HG02973 (cell line): ENCODE measurements around the gene NUDT15.
"Not testable (repeated sequence)": the region's sequence is repeated elsewhere in the genome, so short reads cannot be mapped to it uniquely, and the experiment has no call there.

Experiments
- ATAC-seq: cut with Tn5 transposase; IDR thresholded peaks from one replicate; pipeline ENCODE4 v1.9.1; 2021; ENCODE audit warnings: moderate library complexity; ENCODE audit not compliant: unreplicated experiment

NUDT15 gene

DNA sequence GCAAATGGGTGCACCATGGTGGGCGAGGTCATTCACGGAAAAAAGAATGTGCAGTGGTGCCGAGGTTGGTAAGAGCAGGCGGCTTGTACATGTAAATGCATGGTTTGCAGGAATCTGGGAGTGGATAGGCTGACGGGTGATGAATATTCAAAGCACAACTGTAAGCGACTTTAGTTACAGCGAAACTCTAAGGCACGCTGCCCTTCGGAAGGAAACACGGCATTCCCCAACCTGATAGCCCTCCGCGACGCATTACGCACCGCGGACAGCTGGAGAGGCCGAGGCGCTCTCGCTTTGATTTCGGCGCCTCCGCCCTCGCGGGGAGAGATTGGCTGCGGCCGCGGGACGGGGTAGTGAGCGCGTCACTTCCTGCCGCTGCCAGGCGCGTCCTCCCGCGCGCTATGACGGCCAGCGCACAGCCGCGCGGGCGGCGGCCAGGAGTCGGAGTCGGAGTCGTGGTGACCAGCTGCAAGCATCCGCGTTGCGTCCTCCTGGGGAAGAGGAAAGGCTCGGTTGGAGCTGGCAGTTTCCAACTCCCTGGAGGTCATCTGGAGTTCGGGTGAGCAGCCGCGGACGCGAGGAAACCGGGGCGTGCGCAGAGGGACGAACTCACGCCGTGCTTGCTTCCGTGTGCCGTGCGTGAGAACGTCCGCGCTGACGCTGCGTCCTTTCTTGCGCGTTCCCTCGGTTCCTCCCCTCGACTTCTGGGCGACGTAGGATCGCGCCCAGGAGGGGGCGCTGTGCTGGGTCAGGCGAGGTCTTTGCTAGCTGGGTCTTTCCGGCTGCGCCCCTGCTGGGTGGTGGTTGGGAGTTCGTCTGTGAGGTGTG lies at the start of gene NUDT15:
NUDT15 (plus strand) TSS at position 381 of the 828 bp plus-strand sequence; CDS start at position 402, 21 bp downstream.
- peak; percentile 90 for ATAC-seq

DNA sequence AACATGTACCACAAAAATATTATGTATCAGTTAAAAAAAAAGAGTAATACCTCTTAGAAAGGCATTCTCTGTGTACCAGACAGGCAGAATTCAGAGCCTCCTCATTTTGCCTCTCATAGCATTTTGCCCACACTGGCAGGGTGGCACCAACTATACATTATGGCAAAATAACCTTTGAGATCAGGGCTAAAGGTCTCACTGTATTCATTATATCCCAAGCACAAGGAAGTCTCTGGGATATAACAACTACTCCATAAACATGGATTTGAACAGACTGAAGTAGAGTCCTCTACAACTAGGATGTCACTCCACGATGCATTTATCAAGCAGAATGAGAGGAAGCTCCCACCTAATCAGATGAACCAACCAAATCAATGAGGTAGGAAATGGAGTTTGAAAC lies 47.1 kb upstream of the NUDT15 start:
- no peak for ATAC-seq

DNA sequence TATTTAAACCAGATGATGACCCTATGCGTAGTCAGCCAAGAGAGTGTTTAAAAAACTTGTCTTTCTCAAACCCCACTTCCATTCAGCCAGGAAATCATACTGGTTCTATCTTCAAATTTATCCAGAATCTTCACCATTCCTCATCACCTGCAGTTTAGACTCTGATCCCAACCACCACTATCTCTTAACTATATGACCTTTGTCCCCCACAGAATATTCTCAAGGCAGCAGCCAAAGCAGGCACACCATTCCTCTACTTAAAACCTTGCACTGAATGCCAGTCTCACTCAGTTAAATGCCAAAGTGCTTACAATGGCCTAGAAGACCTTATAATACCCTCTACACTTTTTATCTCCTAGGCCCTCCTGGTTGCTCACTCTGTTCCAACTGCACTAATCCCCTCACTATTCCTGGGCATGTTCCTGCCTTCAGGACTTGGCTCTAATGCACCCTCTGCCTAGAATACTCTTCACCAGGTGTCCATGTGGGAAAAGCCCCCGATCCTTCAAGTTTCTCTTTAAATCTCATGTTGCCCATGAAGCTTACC lies 46.5 kb upstream of the NUDT15 start:
- no peak for ATAC-seq

DNA sequence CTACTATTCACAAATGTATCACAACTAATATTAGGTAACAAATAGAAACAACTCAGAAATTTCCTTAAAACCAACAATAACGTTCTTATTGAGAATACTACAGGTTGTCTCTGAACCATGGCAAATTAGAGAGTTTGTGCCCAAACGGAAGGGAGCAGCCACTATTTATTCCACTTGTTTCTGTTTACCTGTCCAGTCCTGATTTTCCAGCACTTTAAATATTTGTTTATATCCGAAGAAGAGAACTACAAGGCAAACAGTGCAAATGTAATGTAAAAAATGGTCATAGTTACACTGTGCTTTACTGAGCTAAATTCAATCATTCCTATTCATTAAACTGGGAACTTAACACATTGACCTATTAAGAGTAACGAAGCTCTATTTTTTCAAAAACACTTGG lies 45.7 kb upstream of the NUDT15 start:
- no peak for ATAC-seq

DNA sequence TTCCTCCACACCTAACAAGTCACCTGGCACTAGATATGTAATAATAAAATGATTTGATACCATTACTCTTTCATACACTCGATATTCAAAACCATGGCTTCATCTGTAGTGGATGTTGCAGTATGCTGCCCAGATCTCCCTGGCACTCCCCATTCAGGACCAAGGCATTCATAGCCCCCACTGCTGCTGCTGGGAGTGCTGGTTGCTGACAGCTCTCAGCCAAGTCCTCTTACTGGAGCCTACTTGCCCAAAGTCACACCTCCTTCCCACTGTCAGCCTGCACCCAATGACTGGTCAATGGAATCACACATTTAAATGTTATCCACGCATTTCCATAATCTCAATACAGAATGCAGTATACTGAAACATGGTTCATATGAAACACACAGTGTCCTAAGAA lies 40.1 kb upstream of the NUDT15 start:
- ATAC-seq: no peak

DNA sequence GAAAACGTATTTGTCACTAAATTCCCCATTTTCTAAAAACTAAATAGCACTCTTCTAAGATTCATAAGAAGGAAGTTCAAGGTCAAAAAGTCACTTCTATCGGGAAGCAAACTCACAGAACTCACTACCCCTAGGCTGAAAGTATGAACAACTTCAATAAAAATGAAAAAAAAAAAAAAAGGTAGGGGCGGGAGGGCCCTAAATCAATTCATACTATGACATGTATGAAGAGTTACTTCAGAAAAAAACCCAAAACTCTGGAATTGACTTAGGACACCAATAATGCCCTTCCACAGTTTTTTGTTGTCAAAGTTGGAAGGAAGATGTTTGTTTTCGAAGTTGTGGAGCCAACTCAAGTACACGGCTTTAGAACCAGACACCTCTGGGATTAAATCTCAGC lies 37.6 kb upstream of the NUDT15 start:
- ATAC-seq: no peak

DNA sequence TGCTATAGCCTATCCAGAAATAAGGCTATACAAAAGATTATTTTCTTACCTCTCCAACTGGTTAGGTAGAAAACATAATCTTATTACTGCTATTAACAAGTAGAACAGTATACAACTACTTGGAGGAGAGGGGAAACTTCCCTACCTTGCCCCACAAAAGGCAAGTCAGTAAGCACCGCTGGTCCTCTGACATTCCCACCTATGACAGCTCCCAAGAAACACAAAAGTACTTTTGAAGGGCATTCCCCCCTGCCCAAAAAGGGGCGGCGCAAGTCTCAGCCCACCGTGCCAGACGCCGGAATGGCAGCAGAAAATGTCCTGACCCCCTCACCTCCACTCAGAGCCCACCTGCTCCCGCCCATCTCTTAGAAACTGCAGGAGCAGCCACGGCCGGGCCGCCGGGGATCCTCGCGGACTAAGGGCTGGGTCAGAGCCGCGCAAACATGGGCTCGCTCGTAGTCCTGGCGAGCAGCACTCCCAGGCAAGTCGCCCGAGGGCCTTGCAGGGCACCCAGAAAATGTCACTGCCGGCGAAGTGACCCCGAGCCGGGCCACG lies 36.9 kb upstream of the NUDT15 start:
- ATAC-seq: peak; percentile 31

DNA sequence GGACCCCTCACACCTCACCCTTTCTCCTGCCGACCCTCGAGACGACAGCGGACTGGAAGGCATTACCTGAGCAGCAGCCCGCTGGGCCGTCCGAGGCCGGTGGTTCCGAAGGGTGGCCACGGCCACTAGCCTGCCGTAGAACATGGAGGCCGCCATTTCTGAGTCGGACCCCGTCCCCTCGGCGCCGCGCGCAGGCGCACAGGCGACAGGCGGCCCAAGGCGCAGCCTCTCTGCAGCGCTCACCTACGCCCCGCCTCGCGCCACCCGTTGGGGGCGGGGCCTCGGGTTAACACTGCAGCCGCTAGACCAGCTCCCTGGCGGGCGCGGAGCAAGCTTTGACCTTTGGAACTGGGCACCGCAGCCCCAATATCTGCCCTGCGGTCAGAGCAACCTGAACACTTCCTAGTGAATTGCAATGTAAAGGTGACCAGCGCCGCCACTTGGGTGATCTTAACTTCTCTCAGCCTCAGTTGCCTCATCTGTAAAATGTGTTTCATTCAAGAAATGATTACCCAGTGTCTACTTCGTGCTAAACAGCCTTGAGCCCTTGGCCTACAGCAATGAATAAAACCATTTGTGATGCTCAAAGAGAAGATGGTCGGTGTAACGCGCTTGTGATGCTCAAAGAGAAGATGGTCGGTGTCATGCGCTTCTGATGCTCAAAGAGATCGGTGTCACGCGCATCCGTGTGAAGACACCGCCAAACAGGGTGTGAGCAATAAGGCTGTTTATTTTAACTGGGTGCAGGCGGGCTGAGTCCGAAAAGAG lies 36.2 kb upstream of the NUDT15 start, which contains the start of gene SUCLA2:
SUCLA2 (minus strand) TSS at position 160 of the 768 bp plus-strand sequence; CDS start at position 156, 4 bp downstream.
- ATAC-seq: peak; percentile 96

DNA sequence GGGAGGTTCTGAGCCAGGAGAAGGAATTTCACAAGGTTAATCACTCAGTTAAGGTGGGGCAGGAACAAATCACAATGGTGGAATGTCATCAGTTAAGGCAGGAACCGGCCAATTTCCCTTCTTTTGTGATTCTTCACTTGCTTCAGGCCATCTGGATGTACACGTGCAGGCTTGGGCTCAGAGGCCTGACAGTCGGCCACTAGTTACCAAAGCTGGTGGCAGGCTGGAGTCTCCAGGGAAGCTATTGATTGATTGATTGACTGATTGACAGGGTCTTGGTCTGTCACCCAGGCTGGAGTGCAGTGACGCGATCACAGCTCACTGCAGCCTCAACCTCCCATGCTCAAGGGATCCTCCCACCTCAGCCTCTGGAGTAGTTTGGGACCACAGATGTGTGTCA lies 35.5 kb upstream of the NUDT15 start:
- not testable (repeated sequence) for ATAC-seq

DNA sequence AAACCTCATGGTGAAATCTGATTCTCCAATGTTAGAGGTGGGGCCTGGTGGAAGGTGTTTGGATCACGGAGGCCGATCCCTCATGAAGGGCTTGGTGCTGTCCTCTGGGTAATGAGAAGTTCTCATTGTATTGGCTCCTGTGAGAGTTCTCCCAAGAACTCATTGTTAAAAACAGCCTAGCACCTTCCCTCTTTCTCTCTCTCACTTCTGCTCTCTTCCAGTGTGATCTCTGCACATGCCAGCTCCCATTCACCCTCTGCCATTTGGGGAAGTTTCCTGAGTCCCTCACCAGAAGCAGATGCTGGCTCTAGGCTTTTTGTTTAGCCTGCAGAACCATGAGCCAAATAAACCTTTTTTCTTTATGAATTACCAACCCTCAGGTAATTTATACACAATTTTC lies 33.3 kb upstream of the NUDT15 start:
- no peak for ATAC-seq

DNA sequence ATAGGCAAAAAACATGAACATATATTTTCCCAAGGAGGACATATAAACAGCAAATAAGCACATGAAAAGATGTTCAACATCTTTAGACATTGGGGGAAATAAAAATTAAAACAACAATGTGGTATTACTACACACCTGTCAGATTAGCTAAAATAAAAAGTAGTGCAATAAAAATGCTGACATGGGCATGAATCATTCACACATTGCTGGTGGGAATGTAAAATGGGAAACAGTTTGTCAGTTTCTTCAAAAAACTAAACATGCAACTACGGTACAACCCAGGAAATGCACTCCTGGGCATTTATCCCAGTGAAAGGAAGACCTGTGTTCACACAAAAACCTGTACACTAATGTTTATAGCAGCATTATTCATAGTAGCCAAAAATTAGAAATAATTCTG lies 31.1 kb upstream of the NUDT15 start:
- no peak for ATAC-seq

DNA sequence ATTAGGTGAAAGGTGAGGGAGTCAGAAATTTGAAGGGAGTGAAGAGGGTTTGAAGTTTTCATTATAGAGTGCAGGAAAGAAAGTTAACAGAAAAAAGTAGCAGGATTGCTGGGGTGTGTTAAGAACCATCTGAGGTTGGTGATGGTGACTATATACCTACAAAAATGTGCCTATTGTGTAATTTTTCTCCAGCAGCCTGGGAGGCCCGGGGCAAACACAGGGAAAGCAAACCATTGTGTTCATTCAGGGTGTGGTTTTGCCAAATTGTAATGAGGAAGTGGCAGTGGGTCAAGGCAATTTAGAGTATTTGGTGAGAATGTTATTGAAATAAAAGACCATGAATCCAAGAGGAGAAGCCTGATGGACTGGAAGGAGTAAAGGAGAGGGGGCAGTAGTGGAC lies 28.2 kb upstream of the NUDT15 start:
- no peak for ATAC-seq

DNA sequence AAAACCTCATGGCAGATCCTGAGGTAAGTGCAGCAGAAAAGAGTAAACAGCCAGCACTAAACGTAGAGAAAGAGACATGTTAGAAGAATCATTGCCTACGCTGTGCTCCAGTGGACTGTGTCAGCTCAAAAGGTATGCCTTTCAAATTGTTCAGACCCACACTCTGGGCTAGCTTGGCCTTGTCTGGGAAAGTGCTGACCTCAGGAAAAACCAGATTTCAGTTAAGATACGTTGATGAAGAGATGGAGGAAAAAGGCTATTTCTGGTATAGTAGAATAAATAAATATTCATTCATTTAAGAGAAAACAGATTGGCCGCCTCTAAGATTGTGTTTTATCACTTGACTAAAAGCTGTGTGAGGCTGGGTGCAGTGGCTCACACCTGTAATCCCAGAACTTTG lies 26.8 kb upstream of the NUDT15 start:
- no peak for ATAC-seq

DNA sequence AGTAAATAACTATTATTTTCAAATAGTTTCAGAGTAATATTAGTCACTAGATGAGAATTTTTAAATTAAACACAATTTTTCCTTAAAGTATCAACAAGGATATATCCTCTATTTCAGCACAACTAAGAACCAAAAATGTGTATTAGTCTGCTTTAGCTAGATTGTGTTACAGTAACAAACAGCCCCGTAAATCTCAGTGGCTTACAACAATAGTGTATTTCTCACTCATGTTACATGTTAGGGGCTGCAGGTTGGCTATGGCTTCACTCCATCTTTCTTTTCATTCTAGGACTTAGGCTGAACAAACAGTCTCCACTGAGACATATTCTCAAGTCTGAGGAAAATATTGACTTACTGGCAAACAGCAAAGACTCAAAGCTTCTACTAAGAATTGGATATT lies 24.9 kb upstream of the NUDT15 start:
- no peak for ATAC-seq

DNA sequence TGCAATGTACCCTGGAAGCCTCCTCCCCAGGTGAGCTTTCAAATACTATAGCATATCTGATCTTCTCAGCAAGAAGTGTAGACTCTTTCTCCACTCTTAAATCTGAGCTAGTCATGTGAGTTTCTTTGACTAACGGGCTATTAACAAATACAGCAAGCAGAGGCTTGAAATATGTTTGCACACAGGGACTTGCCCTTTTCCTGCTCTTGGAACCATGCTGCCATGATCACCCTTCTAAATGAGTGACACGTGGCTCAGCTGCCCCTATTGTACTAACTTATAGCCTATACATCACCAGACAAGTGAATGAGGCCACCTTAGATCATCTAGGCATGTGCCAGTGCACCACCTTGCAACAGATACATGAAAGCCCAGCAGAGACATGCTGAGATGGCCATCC lies 23.2 kb upstream of the NUDT15 start:
- no peak for ATAC-seq

DNA sequence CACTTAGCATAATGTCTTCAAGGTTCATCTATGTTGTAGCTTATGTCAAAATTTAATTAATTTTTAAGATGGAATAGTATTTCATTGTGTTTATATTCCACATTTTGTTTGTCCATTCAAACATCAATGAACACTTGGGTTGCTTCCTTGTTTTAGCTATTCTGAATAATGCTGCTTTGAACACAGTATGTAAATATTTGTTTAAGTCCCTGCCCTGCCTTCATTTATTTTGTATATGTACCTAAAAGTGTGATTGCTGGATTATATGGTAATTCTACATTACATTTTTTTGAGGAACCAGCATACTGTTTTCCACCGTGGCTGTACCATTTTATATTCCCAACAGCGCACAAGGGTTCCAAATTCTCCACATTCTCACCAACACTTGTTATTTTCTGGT lies 18.9 kb upstream of the NUDT15 start:
- no peak for ATAC-seq

DNA sequence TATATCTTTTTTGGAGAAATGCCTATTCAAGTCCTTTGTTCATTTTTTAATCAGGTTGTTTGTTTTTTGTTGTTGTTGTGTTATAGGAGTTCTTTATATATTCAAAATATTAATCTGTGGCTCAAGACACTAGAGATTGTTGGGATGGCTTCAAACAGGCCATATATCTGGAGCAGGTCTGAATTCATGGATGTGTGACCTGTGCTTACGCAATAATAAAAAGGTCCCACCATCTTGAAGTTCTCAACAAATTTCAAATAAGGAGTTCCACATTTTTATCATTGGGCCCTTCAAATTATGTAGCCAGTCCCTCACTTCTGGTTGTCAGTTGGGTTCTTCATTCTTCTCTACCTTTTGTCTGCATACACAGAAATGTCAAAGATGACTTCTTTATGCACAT lies 17.7 kb upstream of the NUDT15 start:
- ATAC-seq: no peak

DNA sequence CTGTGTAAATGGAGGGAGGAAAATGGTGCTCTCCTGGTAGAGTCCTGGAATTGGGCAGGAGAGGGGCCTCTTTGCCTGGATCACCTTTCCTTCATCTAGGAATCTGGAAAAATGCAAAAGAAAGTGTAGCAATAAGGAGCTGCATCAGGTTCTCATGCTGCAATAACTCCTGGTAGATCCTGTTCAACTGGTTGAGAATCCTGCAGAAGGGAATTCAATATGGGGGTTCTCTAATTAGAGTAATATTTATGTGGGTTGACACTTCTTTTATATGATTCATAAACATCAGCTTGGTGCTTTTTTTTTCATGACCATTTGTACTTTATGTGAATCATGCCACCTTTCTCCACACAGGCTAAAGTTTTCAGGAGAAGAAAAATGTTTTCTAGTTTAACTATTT lies 9.5 kb upstream of the NUDT15 start:
- no peak for ATAC-seq

DNA sequence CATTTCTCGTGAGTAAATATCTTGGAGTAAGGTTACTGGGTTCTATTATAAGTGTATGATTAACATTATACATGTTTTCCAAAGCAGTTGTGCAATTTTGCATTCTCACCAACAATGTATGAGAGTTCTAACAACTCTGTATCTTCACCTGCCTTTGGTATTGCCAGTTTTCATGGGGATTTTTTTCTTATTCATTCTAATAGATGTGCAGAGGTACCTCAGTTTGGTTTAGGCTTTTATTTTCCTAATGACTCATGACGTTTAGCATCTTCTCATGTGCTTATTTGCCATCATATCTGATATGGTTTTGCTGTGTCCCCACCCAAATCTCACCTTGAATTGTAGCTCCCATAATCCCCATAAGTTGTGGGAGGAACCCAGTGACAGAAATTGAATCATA lies 7.7 kb upstream of the NUDT15 start:
- no peak for ATAC-seq

DNA sequence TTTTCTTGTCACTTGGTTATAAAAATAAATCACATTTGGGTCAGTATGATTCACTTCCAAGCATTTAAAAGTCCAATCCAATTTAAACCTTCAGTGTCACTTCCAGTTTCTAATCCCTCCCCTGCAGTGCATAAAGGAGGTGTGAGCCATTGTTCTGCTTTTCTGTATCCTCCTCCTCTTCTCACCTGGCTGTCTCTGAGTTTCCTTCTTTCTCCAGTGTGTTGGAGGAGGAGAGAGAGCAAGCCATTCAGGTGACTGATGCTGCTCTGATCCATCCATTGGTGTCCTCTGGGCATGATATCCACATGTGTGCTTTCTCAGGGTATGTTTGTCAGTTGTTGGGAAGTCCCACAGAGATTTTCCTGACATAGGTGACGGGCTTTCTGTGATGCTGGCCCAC lies 1.2 kb downstream of the NUDT15 start:
- no peak for ATAC-seq

DNA sequence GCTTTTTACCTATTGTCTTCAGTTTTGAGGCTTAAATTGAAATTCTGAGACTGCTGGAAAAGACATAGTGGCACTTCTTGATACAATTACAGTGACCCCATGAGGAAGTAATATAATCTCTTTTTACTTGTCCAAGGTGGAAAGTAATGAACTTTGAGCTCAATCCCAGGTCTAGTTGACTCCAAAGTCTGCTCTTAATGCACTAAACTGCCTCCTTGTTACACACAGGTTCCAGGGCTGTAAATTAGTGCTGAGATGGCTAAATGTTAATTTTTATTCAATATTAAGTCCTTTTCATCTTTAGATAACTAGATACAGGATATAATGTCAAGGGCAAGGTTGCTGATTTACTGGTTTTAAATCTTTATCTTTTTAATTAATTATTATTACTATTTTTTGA lies 2.5 kb downstream of the NUDT15 start:
- no peak for ATAC-seq

DNA sequence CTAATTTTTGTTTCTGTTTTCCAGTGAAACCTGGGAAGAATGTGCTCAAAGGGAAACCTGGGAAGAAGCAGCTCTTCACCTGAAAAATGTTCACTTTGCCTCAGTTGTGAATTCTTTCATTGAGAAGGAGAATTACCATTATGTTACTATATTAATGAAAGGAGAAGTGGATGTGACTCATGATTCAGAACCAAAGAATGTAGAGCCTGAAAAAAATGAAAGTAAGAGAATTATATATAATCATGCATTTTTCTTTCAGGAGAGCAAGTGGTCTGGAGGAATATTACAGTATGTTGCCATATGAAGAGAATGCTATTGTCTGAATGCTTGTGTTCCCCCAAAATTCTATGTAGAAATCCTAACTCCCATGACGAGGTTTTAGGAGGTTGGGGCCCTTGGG lies 3.4 kb downstream of the NUDT15 start:
- ATAC-seq: no peak
